Activated CD8-positive, alpha-beta memory T cell treated with anti-CD3 and anti-CD28 coated beads, Interleukin-2, amount 50 U/mL, for 48 hours (primary cell): ENCODE data around the gene ZMYND10.

Experiments
- DNase-seq: peaks from one replicate; pipeline ENCODE4 v3.0.0-alpha.2; 2020

The ZMYND10 gene

GRCh38 chr3:50345586-50346234, at the start of gene ZMYND10:
ZMYND10 (minus strand) TSS chr3:50345732; CDS start chr3:50345579, 153 bp downstream.
- DNase-seq, result peak; percentile 90

DNA sequence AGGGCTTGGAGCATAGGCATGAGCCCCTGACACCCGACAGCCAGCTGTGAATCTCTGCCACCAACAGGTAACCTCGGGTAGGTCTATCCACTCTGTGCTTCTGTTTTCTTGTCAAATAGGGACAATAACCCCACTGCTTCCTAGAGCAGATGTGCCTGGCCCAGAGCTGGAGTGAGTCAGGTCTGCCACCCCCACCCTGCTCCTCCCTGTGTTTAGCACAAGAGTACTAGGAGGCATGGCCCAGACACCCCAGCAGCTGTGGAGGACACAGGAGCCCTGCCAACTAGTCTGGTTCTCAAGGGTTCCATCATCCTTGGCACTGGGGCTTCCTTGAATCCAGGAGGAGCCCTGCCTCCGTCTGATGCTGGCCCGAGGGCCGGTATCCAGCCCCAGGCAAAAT, 47.5 kb upstream of the ZMYND10 start:
- DNase-seq, result no peak

GRCh38 chr3:50392101-50392715, 46.7 kb upstream of the ZMYND10 start:
- no peak for DNase-seq

DNA sequence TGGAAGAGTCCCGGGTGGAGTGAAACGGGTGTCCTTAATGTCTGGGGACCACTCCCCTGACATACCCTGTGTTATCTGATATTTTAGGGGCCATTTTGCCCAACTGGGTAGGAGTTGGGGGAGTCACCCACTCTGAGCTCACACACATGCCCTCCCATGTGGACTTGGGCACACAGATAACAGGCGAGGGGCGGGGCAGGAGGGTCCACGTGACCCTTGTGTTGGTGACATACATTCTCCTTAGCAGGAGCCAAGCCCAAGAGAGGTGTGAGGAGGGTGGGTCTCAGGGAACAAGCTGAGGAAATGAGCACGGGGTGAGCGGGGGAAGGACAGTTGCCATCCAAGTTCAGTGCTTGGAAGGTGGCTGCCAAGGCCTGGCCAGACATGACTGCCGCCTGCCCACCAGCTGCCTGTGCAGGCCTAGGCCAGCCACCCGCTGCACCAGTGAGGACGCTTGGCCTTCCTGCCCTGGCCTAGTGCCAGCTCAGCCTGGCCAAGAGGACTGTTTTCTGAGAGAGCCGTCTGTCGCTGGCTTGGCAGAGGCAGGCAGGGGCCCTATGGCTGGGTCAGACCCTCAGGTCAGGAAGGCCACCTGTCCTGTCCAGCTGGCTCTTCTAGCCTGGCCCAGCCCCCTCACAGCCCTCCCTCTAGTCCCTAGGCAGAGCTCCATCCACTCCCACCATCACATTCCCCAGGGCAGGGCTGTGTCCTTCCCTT, 45.1 kb upstream of the ZMYND10 start:
- DNase-seq, result no peak

DNA sequence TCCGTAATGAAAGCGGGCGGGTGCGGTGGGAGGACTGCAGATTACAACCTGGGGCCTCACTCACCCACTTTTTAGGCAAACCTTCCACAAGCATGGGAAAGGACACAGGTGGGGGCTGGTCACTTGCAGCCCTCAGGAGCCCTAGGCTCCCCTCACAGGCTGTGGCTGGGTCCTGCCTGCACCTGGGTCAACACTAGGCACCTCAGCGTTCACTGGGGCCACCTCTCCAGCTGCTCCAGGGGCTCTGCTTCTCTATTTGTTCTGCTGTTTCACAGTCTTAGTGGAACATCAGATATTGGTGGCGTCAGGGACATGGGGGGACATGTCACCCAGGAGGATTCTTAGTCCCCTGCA, 43.9 kb upstream of the ZMYND10 start:
- DNase-seq, result no peak

DNA sequence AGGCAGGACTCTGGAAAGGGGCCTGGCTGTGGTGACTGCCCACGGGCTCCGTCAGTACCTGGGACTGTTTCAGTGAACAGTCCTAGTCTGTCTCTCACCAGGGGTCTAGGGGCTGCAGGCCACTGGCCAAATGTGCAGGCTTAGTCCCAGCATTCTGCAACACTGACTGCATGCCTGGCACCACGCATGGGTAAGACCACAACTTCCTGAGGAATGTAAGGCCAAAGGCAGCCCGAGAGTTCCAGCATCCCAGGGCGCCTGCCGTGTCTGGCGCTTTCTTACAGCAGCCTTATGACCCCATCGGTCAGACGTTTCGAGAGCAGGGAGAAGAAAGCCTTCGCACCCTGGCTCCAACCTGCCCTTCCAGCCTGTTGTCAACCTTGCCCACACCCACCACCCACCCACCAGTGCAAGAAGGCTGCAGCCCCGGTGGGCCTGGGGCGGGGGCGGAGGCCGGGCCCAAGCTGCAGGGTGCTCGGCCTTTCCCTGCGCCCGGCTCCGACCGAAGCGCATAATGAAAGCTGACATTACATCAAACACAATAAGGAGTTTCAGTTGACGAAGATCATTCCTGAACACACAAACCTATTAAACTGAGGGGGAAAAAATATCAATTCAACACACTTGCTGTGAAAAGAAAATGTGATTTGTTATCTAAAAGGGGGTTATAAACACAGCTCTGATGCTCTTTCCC, 43.3 kb upstream of the ZMYND10 start:
- no peak for DNase-seq

DNA sequence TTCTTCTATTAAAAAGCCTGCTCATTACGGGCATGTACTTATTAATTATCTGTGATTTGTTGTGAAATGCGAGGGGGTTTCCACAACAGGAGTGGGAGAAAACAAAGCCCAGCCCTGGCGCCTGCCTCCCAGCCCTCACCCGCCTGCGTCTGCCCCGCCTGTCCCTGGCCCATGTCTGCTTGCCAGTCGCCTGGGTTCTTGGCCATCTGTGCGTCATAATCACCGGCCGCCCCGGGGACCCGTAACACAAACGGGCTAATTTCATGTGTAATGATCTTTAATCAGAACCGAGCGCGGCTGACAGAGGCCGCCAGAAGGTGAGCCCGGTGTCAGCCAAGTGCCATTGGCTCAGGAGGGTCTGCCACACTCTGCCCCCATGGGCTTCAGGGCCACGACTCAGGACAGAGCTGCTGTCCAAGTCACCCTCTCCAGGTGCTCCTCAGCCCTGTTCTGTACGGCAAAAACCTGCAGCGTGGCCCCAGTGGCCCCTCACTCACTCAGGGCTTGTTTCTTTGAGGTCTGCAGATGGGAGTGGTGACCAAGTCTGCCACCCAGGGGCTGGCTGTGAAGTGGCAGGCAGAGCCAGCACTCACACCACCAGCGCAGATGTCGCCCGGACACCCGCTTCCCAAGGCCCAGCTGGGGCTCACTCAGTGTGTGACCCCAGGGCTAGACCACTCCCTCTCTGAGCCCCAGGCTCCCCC, 42.6 kb upstream of the ZMYND10 start:
- DNase-seq, result no peak

GRCh38 chr3:50385754-50386153, 40.2 kb upstream of the ZMYND10 start:
- DNase-seq, result no peak

- DNase-seq, result no peak
These were observed 38.2 kb upstream of the ZMYND10 start for GRCh38 chr3:50383750-50384149.

- DNase-seq, result no peak
These were observed 37.2 kb upstream of the ZMYND10 start for GRCh38 chr3:50382722-50383121.

DNA sequence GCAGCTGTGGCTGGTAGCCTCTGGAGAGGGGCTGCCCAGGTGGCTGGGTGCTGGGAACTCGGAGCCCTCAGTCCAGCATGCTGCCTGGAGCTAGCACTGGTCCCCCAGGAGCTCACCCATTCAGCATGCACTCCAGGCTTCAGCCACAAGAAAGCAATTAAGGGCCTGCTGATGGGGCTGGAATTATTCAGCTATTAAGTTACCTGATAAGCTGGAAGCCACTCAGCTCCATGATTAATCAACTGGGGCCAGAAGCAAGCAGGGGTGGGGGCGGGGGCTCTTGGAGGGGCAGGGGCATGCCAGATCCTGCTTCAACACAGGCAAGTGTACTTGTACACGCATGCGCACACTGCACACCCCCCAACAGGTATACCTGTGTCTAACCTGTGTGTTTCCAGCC, 35.9 kb upstream of the ZMYND10 start:
- no peak for DNase-seq

DNA sequence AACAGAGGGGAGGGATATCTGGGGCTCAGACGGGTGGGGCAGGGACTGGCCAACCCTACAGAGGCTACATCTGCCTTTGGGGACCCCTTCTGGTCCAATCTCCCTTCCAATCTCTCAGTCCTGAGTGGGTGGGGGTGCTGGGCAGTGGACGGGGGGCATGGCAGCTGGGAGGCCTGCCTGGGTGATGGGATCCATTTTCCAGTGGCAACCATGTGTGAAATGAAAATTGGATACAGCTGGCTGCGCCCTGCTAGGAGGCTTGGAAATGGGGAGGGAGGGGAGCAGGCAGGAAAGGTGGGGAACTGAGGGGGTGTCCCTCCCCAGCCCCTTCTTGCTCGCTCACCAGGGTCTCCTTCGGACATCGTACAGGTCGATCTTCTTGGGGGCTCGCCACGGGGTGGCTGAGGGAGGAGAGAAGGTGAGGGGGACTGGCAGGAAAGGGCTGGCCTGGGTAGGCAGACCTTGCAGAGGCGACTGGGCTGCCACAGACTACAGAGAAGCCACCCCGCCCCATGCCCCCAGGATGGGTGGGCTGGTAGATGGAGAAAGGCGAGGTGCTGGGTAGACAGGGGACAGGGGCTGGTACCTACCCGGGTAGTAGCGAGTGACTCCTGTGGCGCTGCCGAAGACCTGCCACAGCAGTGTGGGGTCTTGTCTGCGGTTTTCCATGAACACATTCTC, 35.0 kb upstream of the ZMYND10 start:
- DNase-seq, result no peak

DNA sequence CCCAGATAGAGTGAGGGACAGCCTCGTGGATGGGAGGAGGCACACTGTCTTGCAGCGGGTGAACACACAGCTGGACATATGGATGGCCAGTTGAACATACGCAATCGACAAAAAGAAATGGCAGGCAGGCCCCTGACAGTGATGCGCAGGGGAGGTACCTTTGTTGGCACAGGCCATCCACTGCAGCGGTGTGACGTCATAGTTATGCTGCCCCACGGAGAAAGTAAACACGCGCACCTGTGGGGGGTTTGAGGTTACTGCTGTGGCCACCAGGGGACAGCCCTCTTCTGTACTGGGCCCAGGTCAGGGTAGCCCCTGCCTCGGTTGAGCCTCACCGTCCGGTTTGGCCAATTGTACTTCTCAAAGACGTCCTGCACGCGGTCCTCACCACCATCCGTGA, 33.2 kb upstream of the ZMYND10 start:
- no peak for DNase-seq

- no peak for DNase-seq
These were observed 32.5 kb upstream of the ZMYND10 start for GRCh38 chr3:50378024-50378423.

DNA sequence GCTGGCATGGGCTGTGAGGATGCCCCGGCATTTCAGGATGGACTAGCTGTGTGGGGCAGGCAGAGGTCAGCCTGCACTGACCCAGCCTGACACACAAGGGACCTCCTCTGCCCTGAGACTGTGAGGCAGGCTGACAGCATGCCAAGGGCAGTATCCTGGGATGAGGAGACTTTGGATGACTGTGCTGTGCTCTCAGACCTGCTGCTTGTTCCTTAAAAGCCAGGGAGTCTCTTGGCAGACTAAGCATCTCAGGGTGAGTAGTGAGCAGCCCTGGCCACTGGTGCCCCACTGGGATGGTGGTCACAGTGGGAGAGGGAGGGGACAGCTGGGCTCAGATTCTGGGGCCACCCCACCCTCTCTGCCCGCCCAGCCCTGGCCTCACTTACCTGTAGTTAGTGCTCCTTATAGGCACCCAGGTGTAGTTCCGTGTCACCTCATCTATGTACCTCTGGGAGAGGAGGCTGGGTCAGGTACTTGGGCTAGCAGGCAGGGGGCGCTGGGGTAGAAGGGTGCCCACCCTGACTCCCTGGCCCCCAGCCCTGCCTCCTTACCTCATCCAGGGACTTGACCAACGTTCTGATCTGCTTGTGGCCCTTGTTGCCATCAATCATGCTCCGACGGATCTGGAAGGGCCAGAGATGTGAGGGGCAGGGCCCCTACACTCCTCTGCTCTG, 29.9 kb upstream of the ZMYND10 start:
- no peak for DNase-seq

- no peak for DNase-seq
These were observed 29.1 kb upstream of the ZMYND10 start for GRCh38 chr3:50374363-50375257.

DNA sequence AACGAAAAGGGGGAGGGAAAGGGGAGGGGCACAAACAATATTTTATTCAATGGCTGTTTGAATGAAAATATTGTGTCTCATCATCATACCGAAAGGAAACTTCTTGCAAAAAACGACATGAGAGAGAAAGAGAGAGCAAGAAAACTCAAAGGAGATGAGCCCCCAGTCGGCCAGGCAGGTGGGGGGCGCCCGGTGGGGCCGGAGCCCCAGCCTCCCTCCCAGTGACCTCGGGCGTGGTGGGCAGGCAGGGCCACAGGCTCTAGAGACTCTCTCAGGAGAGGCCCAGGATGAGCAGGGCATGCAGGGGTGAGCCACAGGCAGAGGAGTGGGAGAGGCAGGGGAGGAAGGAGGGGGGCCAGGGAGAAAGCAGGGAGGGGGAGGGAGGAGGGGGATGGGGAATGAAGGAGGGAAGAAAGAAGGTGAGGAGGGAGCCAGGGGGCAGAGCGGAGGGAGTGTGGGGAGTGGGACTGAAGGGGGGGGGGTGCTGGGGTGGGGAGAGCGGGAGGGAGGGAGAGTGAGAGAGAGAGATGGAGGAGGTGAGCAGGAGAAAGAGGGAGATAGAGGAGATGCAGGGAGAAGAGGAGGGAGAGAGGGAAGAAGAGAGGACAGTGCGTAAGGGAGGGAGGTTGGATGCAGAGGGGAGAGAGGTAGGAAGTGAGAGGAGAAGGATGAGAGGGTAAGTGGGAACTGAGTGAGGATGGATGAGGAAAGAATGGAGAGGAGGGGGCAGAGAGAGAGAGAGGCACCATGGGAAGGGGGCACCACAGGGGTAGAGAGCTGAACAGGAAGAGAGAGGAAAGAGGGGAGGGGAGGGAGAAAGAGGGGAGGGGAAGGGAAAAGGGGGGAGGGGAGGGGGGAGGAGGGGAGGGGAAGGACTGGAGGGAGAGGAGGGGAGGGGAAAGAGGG, 27.9 kb upstream of the ZMYND10 start:
- no peak for DNase-seq

GRCh38 chr3:50372349-50372748, 26.8 kb upstream of the ZMYND10 start:
- no peak for DNase-seq

GRCh38 chr3:50371133-50371685, 25.7 kb upstream of the ZMYND10 start:
- no peak for DNase-seq
